Endothelial cell of hepatic sinusoid (primary cell): ENCODE data around the gene MSX1.

ENCODE experiments used
- in situ Hi-C: cut with HindIII; loops from 2 replicates; pipeline ENCODE4 v1.10.0; 2017; ENCODE audit warnings: low sequenced_read_pairs

MSX1 gene

GRCh38 chr4:4868040-4868757, 8.7 kb downstream of the MSX1 start:
- in situ Hi-C loops, result no loop called here

- in situ Hi-C loops, result no loop called here
Measured at GRCh38 chr4:4868758-4869723, 9.6 kb downstream of the MSX1 start.

GRCh38 chr4:4869731-4870571, 10.5 kb downstream of the MSX1 start:
- in situ Hi-C loops, result no loop called here

GRCh38 chr4:4870576-4871241, 11.2 kb downstream of the MSX1 start:
- in situ Hi-C loops, result no loop called here

- in situ Hi-C loops, result no loop called here
Measured at GRCh38 chr4:4871242-4871572, 11.7 kb downstream of the MSX1 start.

- in situ Hi-C loops, result no loop called here
Measured at GRCh38 chr4:4871573-4872313, 12.3 kb downstream of the MSX1 start.

- in situ Hi-C loops, result no loop called here
Measured at GRCh38 chr4:4872314-4872903, 12.9 kb downstream of the MSX1 start.

- in situ Hi-C loops, result no loop called here
Measured at GRCh38 chr4:4873203-4873602, 13.7 kb downstream of the MSX1 start.

- in situ Hi-C loops, result no loop called here
Measured at GRCh38 chr4:4874254-4874653, 14.8 kb downstream of the MSX1 start.

GRCh38 chr4:4875147-4875546, 15.7 kb downstream of the MSX1 start:
- in situ Hi-C loops, result no loop called here

GRCh38 chr4:4875611-4876010, 16.1 kb downstream of the MSX1 start:
- in situ Hi-C loops, result no loop called here

- in situ Hi-C loops, result no loop called here
Measured at GRCh38 chr4:4876945-4877661, 17.6 kb downstream of the MSX1 start.

GRCh38 chr4:4880492-4880891, 21.0 kb downstream of the MSX1 start:
- in situ Hi-C loops, result no loop called here

GRCh38 chr4:4881432-4881831, 22.0 kb downstream of the MSX1 start:
- in situ Hi-C loops, result no loop called here

- in situ Hi-C loops, result no loop called here
Measured at GRCh38 chr4:4884611-4885010, 25.1 kb downstream of the MSX1 start.

- in situ Hi-C loops, result no loop called here
Measured at GRCh38 chr4:4887426-4887825, 28.0 kb downstream of the MSX1 start.

GRCh38 chr4:4888695-4889094, 29.2 kb downstream of the MSX1 start:
- in situ Hi-C loops, result no loop called here

- in situ Hi-C loops, result no loop called here
Measured at GRCh38 chr4:4889781-4890180, 30.3 kb downstream of the MSX1 start.
